Activated CD8-positive, alpha-beta T cell treated with anti-CD3 and anti-CD28 coated beads, Interleukin-2, amount 10 ng/mL, durations not matched to agents 7 days and 5 days (primary cell): Measurements from ENCODE around the gene MEFV. TPM values are rescaled to one million over a fixed set of nuclear protein-coding genes. Genes with fewer than 3 reads are reported as not detected.
A peak's percentile ranks its signal among the peaks of the same experiment; 100 is the strongest.

Source experiments
- ATAC-seq: fragments of 150-1000 bp; cut with Tn5 transposase; one replicate; pipeline ENCODE4 v1.10.0; 2021; ENCODE audit warnings: moderate library complexity
- CTCF ChIA-PET: fragments of 350-600 bp; sonication (Branson Sonifier 250); formaldehyde crosslinking; loops from one replicate; lab custom pipeline; 2021; ENCODE audit warnings: antibody characterized with exemption; lab: Charles Lee
- POLR2A ChIA-PET: fragments of 350-600 bp; sonication (Branson Sonifier 250); formaldehyde crosslinking; loops from one replicate; lab custom pipeline; 2021; ENCODE audit warnings: antibody characterized with exemption; lab: Charles Lee
- DNase-seq: peaks from one replicate; pipeline ENCODE4 v3.0.0-alpha.2; 2020
- H3K27ac Mint-ChIP-seq: one replicate; pipeline ENCODE4 v1.8.0; 2021; ENCODE audit warnings: mild to moderate bottlenecking, mixed read lengths
- H3K27me3 Mint-ChIP-seq: one replicate; pipeline ENCODE4 v1.8.0; 2021; ENCODE audit warnings: low read depth, mixed read lengths
- H3K36me3 Mint-ChIP-seq: one replicate; pipeline ENCODE4 v1.8.0; 2021; ENCODE audit warnings: low read depth, mixed read lengths
- H3K4me1 Mint-ChIP-seq: one replicate; pipeline ENCODE4 v1.8.0; 2021; ENCODE audit warnings: low read depth, mixed read lengths
- H3K4me3 Mint-ChIP-seq: one replicate; pipeline ENCODE4 v1.8.0; 2021; ENCODE audit warnings: mild to moderate bottlenecking, mixed read lengths
- H3K9me3 Mint-ChIP-seq: one replicate; pipeline ENCODE4 v1.8.0; 2022; ENCODE audit warnings: mixed read lengths; ENCODE audit not compliant: insufficient read depth
- total RNA-seq, 2 experiments: library from RNA; stranded (reverse); gene quantifications; one replicate each; pipeline ENCODE4 v1.2.3, GENCODE V29; 2021

MEFV gene
- total RNA-seq, 2 experiments from 2014 or later = 0.13 to 0.21 TPM

- H3K9me3 Mint-ChIP-seq = no peaks in the 10 kb centered on the region
- DNase-seq (no peak), ATAC-seq (no peak)
- CTCF ChIA-PET = no interaction called here
- no peak overlapping the region for H3K27ac Mint-ChIP-seq
- no peak overlapping the region for H3K4me3 Mint-ChIP-seq
- POLR2A ChIA-PET = no interaction called here
- no peaks in the 10 kb centered on the region for H3K27me3 Mint-ChIP-seq
- H3K4me1 Mint-ChIP-seq = peaks cover 2% of the 10 kb centered on the region
- no peaks in the 10 kb centered on the region for H3K36me3 Mint-ChIP-seq
These were observed 10.4 kb downstream of the MEFV start for GRCh38 chr16:3246002-3246401.

- no peak overlapping the region for H3K27ac Mint-ChIP-seq
- no peak for DNase-seq
These were observed 12.6 kb downstream of the MEFV start for GRCh38 chr16:3243882-3244281.

GRCh38 chr16:3242709-3243108 lies 13.7 kb downstream of the MEFV start:
- Mint-ChIP-seq H3K9me3 (no peaks in the 10 kb centered on the region), H3K27ac (no peak overlapping the region), H3K36me3 (no peaks in the 10 kb centered on the region), H3K4me3 (no peak overlapping the region), H3K4me1 (peaks cover 2% of the 10 kb centered on the region), H3K27me3 (no peaks in the 10 kb centered on the region)
- POLR2A ChIA-PET = no interaction called here
- ATAC-seq (no peak), DNase-seq (no peak)
- CTCF ChIA-PET = no interaction called here

More at GRCh38 chr16:3243882-3244281, 12.6 kb downstream of the MEFV start:
- Mint-ChIP-seq H3K27me3 (no peaks in the 10 kb centered on the region), H3K9me3 (no peaks in the 10 kb centered on the region), H3K4me1 (peaks cover 2% of the 10 kb centered on the region), H3K36me3 (no peaks in the 10 kb centered on the region), H3K4me3 (no peak overlapping the region)
- no peak for ATAC-seq
- CTCF ChIA-PET = no interaction called here
- POLR2A ChIA-PET = interaction anchor here (0.6 kb wide), 1 partner anchor 1213 kb away, joined by 3 read pairs; no protein-coding TSS in a partner anchor

GRCh38 chr16:3241761-3242160 lies 14.7 kb downstream of the MEFV start:
- Mint-ChIP-seq H3K27me3 (no peaks in the 10 kb centered on the region), H3K27ac (no peak overlapping the region), H3K36me3 (peaks cover 2% of the 10 kb centered on the region), H3K9me3 (peaks cover 3% of the 10 kb centered on the region), H3K4me3 (no peak overlapping the region), H3K4me1 (no peaks in the 10 kb centered on the region)
- DNase-seq = no peak
- POLR2A ChIA-PET = no interaction called here
- no peak for ATAC-seq
- CTCF ChIA-PET = no interaction called here

- Mint-ChIP-seq H3K4me3 (peak overlapping the region; percentile 65), H3K27ac (peak overlapping the region; percentile 84), H3K9me3 (peaks cover 13% of the 10 kb centered on the region), H3K36me3 (peaks cover 36% of the 10 kb centered on the region), H3K4me1 (peaks cover 34% of the 10 kb centered on the region), H3K27me3 (no peaks in the 10 kb centered on the region)
- no peak for ATAC-seq
- DNase-seq = peak; percentile 75
- POLR2A ChIA-PET = interaction anchor here (1.2 to 2.4 kb wide), 5 partner anchors 32 to 78 kb away, joined by 4 to 10 read pairs (median 5); partner anchors contain the start of gene OR1F1
- CTCF ChIA-PET = no interaction called here
These were observed 20.4 kb downstream of the MEFV start for GRCh38 chr16:3235856-3236669.

GRCh38 chr16:3234857-3235561 lies 21.4 kb downstream of the MEFV start, which contains the start of gene ZNF200:
TSS of gene ZNF200 (minus strand) at chr16:3235158. CDS start at chr16:3233755, 1,403 bp downstream.
- H3K9me3 Mint-ChIP-seq = peaks cover 21% of the 10 kb centered on the region
- H3K27me3 Mint-ChIP-seq = no peaks in the 10 kb centered on the region
- peaks cover 46% of the 10 kb centered on the region for H3K36me3 Mint-ChIP-seq
- peak within 1 kb of the TSS; percentile 90 for H3K4me3 Mint-ChIP-seq
- ATAC-seq = peak; percentile 93
- peak within 1 kb of the TSS; percentile 99 for H3K27ac Mint-ChIP-seq
- ChIA-PET POLR2A (interaction anchor here (0.6 to 2.4 kb wide), 20 partner anchors 15 to 222 kb away, joined by 3 to 16 read pairs (median 4); partner anchors contain the start of genes OR1F1, TIGD7 and ZNF75A), CTCF (interaction anchor here (0.8 to 1.3 kb wide), 4 partner anchors 10 to 51 kb away, joined by 3 to 4 read pairs (median 3); no protein-coding TSS in a partner anchor)
- peak; percentile 97 for DNase-seq
- H3K4me1 Mint-ChIP-seq = peaks cover 34% of the 10 kb centered on the region

GRCh38 chr16:3234543-3234856 lies 21.9 kb downstream of the MEFV start:
- H3K9me3 Mint-ChIP-seq = peaks cover 23% of the 10 kb centered on the region
- H3K27ac Mint-ChIP-seq = peak overlapping the region; percentile 99
- peaks cover 50% of the 10 kb centered on the region for H3K36me3 Mint-ChIP-seq
- no peaks in the 10 kb centered on the region for H3K27me3 Mint-ChIP-seq
- ChIA-PET CTCF (interaction anchor here (0.8 to 1.3 kb wide), 5 partner anchors 9 to 51 kb away, joined by 3 to 4 read pairs (median 3); no protein-coding TSS in a partner anchor), POLR2A (interaction anchor here (0.7 to 2.4 kb wide), 17 partner anchors 14 to 223 kb away, joined by 3 to 16 read pairs (median 4); partner anchors contain the start of genes OR1F1, TIGD7 and ZNF75A)
- peaks cover 34% of the 10 kb centered on the region for H3K4me1 Mint-ChIP-seq
- ATAC-seq (no peak), DNase-seq (no peak)
- H3K4me3 Mint-ChIP-seq = peak overlapping the region; percentile 90

GRCh38 chr16:3223913-3224515 lies 32.4 kb downstream of the MEFV start:
- ATAC-seq (no peak), DNase-seq (no peak)
- Mint-ChIP-seq H3K36me3 (peaks cover 76% of the 10 kb centered on the region), H3K27me3 (no peaks in the 10 kb centered on the region), H3K27ac (no peak overlapping the region), H3K4me3 (no peak overlapping the region), H3K4me1 (no peaks in the 10 kb centered on the region), H3K9me3 (peaks cover 54% of the 10 kb centered on the region)
- CTCF ChIA-PET = no interaction called here
- POLR2A ChIA-PET = no interaction called here

- Mint-ChIP-seq H3K9me3 (peaks cover 49% of the 10 kb centered on the region), H3K27me3 (no peaks in the 10 kb centered on the region), H3K27ac (no peak overlapping the region), H3K4me1 (peaks cover 19% of the 10 kb centered on the region), H3K4me3 (no peak overlapping the region), H3K36me3 (peaks cover 63% of the 10 kb centered on the region)
- ChIA-PET POLR2A (interaction anchor here (0.9 kb wide), 1 partner anchor 14 kb away, joined by 4 read pairs; the partner anchor contains the start of gene ZNF200), CTCF (no interaction called here)
- ATAC-seq (no peak), DNase-seq (no peak)
These were observed 35.6 kb downstream of the MEFV start for GRCh38 chr16:3220839-3221238.

GRCh38 chr16:3216263-3216640 lies 40.2 kb downstream of the MEFV start:
- H3K9me3 Mint-ChIP-seq = peaks cover 23% of the 10 kb centered on the region
- peaks cover 39% of the 10 kb centered on the region for H3K4me1 Mint-ChIP-seq
- no peaks in the 10 kb centered on the region for H3K27me3 Mint-ChIP-seq
- ChIA-PET CTCF (interaction anchor here (0.9 kb wide), 1 partner anchor 18 kb away, joined by 3 read pairs; the partner anchor contains the start of gene ZNF200), POLR2A (interaction anchor here (0.6 to 2.7 kb wide), 5 partner anchors 18 to 185 kb away, joined by 3 to 16 read pairs (median 3); partner anchors contain the start of genes ZNF174, ZNF200 and ZSCAN32)
- H3K4me3 Mint-ChIP-seq = no peak overlapping the region
- ATAC-seq (no peak), DNase-seq (no peak)
- peak overlapping the region; percentile 97 for H3K27ac Mint-ChIP-seq
- H3K36me3 Mint-ChIP-seq = peaks cover 46% of the 10 kb centered on the region
